Nucleus accumbens (tissue), 56 donors: ENCODE results near the gene SURF2.
A peak's percentile ranks its signal among the peaks of the same experiment; 100 is the strongest.
"Not testable (repeated sequence)": the region's sequence is repeated elsewhere in the genome, so short reads cannot be mapped to it uniquely, and the experiment has no call there.

ENCODE experiments used
- DNase-seq, 56 donors: peaks; one replicate each; lab custom pipeline; 2025; lab: John Stamatoyannopoulos, UW

SURF2 gene

DNA sequence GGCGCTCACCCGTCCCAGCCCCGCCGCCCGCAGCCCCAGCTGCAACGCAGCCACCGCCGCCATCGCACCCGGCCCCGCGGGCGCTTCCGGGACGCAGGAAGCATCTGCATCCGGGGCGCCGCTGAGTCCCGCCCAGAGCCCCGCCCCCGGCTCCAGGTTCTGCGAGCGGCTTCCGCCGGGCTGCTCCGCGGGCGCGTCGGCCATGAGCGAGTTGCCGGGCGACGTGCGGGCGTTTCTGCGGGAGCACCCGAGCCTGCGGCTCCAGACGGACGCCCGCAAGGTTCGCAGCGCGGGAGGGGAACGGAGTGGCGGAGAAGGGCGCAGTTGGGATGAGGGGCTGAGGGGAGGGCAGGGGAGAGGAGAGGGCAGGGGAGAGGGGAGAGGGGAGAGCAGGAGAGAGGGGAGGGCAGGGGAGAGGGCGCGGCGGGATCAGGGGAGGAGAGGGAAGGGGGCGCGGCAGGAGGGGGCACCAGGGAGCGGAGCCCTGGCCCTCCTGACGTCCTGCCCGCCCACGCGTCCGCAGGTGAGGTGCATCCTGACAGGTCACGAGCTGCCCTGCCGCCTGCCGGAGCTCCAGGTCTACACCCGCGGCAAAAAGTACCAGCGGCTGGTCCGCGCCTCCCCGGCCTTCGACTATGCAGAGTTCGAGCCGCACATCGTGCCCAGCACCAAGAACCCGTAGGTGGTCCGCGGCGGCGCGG is at the start of gene SURF2, which contains the start of gene SURF1:
Gene SURF2, plus strand, starts transcription at position 160 of the 701 bp plus-strand sequence. Its CDS starts 43 bp downstream, at position 203.
Gene SURF1, minus strand, starts transcription at position 97 of the 701 bp plus-strand sequence. Its CDS starts 34 bp downstream, at position 63.
- peak in 54 of 56 donors; percentile 13 to 90 (median 70) for DNase-seq

DNA sequence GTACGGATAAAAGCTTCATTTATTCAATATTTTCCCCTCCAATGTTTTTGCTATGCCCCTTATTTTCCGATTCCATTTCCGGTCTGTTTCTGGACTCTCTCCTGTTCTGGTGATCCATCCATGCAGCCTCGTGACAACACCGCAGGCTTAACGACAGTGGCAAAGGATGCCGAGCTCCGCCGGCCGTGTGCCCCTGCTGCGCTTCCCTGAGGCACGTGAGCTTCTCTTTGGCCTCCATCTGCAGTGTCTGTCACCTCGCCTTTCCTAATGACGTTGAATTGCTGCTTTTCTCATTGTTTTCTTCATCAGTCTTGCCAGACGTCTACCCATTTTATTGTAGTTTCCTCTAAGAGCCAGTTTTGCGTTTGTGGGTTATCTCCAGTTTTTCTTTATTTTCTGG is 49.0 kb upstream of the SURF2 start:
- DNase-seq: no peak

DNA sequence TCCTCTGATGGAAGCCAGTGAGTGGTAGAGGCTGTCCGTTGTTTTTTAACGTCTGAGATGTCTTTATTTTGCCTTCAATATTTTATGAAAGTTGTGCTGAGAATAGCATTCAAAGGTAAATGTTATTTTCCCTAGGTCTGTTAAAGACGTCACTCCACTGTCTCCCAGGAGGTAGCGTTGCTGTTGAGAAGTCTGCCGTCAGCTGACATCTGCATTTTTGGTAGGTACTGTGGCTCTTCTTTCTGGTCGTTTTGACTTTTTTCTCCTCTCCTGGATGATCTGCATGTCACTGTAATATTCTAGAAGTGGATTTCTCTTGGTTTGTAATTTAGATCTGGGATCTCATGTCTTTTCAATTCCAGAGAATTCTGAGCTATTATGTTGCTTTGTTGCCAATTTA is 46.7 kb upstream of the SURF2 start:
- DNase-seq: no peak

- no peak for DNase-seq
These were observed 40.4 kb upstream of the SURF2 start for GRCh38 chr9:133315997-133316396.

DNA sequence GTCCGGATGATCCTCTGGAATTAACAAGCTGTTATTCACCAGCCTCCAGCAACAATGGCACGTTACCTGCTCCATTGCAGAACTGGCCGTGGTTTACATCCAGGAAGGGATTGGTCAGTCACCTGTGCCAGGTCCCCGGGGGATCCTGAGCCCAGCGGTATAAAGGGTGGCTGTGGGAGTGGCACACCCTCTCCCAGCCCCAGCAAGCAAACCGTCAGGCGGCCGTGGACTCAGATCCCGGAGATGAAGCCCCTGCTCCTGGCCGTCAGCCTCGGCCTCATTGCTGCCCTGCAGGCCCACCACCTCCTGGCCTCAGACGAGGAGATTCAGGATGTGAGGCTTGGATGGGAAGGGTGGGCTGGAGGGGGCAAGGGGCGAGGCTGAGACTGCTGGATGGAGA is 38.8 kb upstream of the SURF2 start:
- not testable (repeated sequence) for DNase-seq

GRCh38 chr9:133320421-133320881 is 35.9 kb upstream of the SURF2 start:
- no peak for DNase-seq

GRCh38 chr9:133321411-133321935 is 34.9 kb upstream of the SURF2 start:
- no peak for DNase-seq

DNA sequence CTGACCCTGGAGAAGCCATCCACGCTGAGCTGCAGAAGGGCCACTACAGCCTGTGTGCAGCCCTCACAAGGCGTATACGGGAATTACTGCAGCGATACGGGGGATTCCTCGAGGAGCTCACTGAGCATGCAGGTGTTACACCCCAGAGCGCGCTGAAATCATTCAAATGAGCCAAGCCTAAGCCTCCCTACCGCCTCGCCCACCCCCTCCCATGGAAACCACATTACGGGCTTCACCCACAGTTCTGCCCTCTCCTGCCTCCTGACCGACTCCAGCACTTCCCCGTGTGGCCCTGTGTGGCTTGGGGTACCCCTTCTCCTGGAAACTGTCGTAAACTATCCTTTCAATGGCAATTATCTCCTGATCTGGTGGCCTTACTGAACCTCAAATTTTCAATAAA is 33.6 kb upstream of the SURF2 start:
- no peak for DNase-seq

GRCh38 chr9:133323211-133323610 is 33.1 kb upstream of the SURF2 start:
- no peak for DNase-seq

GRCh38 chr9:133323991-133324703 is 32.2 kb upstream of the SURF2 start:
- no peak for DNase-seq

GRCh38 chr9:133327021-133327420 is 29.3 kb upstream of the SURF2 start:
- not testable (repeated sequence) for DNase-seq

- DNase-seq: no peak
These were observed 28.4 kb upstream of the SURF2 start for GRCh38 chr9:133327834-133328484.

DNA sequence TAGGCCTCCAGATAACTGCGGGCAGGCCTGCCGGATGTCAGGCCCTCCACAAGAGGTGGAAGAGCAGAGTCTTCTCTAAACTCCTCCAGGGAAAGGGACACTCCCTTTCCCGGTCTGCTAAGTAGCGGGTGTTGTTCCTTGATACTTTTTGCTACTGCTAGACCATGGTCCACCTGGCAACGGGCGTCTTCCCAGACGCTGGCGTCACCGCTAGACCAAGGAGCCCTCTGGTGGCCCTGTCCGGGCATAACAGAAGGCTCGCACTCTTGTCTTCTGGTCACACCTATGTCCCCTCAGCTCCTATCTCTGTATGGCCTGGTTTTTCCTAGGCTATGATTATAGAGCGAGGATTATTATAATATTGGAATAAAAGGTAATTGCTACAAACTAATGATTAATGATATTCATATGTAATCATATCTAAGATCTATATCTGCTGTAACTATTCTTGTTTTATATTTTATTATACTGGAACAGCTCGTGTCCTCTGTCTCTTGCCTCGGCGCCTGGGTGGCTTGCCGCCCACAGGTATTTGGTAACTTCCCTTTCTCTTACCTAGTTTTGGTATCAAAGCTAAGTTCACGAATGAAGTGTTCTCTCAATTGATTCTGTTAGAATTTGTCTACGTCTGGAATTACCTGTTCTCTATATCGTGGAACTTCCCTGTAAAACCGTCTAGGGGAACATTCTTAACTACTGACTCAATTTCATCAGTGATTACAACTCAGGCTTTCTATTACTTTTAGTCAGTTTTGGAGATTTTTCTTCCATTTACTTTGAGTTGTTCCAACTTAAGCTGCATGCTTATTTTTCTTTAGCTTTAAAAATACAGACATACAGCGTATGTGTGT is 26.8 kb upstream of the SURF2 start:
- DNase-seq: peak in 4 of 56 donors; percentile 10 to 29 (median 16)

DNA sequence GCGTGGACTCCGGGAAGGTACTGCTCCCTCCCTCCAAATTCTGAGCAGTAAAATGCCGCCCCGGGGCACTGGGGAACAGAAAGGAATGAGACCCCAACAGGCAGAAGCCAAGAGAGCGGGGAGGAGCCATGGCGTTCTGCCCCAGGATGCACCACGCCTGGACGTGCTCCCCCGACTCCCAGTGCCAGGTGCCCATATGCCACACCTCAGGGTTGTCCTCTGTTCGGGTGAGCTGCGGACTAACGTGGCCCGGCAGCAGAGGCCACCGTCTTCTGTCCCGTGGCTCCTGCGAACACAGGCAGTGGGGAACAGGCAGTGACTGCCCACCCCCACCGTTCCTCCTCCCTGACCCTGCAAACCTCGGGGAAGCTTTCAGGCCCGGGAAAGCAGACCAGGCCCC is 25.1 kb upstream of the SURF2 start:
- no peak for DNase-seq

DNA sequence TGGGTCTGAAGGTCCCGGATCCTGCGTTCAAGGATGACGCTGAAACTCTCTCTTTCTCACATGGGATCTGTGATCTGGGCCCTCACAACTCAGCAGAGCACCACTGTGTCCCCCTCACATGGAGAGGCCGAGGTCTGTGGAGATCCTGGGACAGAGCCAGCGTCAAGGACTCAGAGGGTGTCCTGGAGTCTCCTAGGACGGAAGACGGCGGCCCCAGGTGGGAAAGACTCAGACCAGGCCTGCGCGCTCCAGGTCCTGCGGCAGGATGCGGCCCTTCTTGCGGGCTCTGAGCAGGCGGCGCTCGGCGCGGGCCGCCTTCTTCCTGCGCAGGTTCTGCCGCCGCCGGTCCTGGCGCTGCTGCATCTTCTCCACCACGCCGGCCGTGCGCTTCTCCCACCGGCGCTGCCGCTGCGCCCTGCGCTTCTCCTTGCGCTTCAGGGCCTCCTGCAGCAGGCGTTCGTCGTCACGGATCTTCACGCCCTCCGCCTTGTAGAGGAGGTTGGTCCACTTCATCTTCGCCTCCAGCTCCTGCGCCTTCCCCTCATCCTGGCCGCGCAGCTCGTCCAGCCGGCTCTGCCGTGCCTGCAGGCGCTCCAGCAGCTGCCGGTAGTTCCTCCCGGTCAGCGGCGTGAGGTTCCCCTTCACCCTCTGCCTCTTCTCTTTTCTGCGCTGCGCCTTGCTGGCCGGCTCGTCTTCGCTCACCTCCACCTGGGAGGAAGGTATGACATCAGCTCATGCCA is 24.5 kb upstream of the SURF2 start:
- DNase-seq: no peak

GRCh38 chr9:133332381-133332730 is 24.0 kb upstream of the SURF2 start:
- DNase-seq: no peak

DNA sequence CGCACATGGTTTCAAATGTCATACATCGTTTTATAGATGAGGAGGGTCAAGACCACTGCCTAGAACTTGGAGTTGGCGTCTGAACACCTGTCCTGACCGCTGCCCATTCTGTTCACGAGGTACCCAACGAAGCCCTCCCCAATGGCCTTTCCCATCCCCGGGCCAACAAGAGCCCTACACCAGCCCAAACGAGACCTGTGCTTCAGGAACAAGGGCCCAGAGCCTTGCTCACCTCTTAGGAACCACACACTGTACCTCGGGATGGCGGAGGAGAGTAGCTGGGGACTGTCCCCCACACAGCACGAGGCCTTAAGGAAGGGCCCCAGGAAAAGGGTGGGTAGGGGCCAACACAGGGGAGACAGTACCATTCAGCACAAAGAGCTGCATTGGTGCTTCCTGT is 23.3 kb upstream of the SURF2 start:
- DNase-seq: no peak

- no peak for DNase-seq
These were observed 22.8 kb upstream of the SURF2 start for GRCh38 chr9:133333566-133333965.

GRCh38 chr9:133334161-133334560 is 22.2 kb upstream of the SURF2 start:
- DNase-seq: no peak
